Adipocyte (in vitro differentiated cells): ENCODE data around the gene CAMKV.
A peak's percentile ranks its signal among the peaks of the same experiment; 100 is the strongest.
"Not testable (repeated sequence)": the region's sequence is repeated elsewhere in the genome, so short reads cannot be mapped to it uniquely, and the experiment has no call there.

Experiments
- DNase-seq: peaks from one replicate; pipeline ENCODE4 v3.0.0-alpha.2; 2015; ENCODE audit warnings: low read depth
- H3K27me3 ChIP-seq: replicated peaks from 2 replicates; pipeline ENCODE4 v1.7.0; 2013; ENCODE audit warnings: mild to moderate bottlenecking, low read length, moderate library complexity; ENCODE audit not compliant: control insufficient read depth, insufficient read depth
- H3K36me3 ChIP-seq: 2 replicates; pipeline ENCODE4 v1.7.0; 2013; ENCODE audit warnings: low read length, mild to moderate bottlenecking, moderate library complexity; ENCODE audit not compliant: control insufficient read depth, insufficient read depth, severe bottlenecking
- H3K4me1 ChIP-seq: 2 replicates; pipeline ENCODE4 v1.7.0; 2013; ENCODE audit warnings: mild to moderate bottlenecking, low read length, moderate library complexity; ENCODE audit not compliant: control insufficient read depth, insufficient read depth
- H3K4me3 ChIP-seq: 2 replicates; pipeline ENCODE4 v1.7.0; 2013; ENCODE audit warnings: mild to moderate bottlenecking, low read length, moderate library complexity
- H3K9ac ChIP-seq: 2 replicates; pipeline ENCODE4 v1.7.0; 2013; ENCODE audit warnings: mild to moderate bottlenecking, low read length, moderate library complexity
- H3K9me3 ChIP-seq: 2 replicates; pipeline ENCODE4 v1.7.0; 2013; ENCODE audit warnings: mild to moderate bottlenecking, low read length, moderate library complexity; ENCODE audit not compliant: control insufficient read depth

The CAMKV gene

GRCh38 chr3:49904448-49904847 is 34.7 kb upstream of the CAMKV start:
- not testable (repeated sequence) for H3K9ac ChIP-seq, H3K27me3 ChIP-seq, H3K36me3 ChIP-seq, H3K4me3 ChIP-seq, DNase-seq, H3K9me3 ChIP-seq
- peaks cover 11% of the 10 kb centered on the region for H3K4me1 ChIP-seq

DNA sequence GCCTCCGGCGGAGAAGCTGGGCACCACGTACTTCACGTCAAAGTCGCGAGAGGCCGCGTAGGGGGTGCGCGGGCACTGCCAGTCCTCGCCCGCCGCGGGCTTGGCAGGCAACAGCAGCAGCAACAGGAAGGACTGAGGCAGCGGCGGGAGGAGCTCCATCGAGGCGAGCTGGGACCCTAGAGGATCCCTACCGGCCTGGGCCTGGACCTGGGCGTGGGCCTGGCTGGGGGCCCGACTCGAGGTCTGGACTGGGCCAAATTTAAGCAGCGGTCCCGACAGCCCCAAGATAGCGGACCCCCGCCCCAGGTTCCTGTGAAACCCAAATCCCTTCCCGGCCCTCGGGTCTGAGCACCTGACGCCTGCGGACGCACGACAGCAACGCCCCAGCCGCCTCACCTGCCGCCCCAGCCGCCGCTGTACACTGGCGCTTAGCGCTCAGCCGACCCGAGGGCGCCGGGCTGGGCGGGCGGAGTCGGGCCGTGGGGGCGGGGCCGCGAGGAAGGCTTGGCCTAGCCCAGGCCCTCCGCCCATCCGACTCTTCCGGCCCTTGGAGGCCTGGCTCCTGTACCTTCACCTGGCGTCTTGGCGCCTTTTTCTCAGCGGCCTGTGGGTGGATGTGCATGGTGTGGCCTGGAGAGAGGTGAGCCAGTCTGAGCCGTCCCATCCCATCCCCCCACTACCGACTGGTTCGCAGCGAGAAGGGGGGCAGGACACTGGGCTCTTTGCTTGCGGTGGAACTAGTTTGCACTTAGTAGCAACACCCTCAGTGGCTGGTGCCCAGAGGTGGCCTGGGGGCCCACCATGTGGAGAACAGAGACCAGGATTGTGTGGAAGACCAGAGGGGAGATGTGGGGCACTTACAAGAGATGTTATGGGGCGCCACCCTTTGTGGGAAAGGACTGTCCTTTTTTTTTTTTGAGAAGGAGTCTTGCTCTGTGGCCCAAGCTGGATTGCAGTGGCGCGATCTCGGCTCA is 34.0 kb upstream of the CAMKV start, which contains the start of gene MST1R:
MST1R (minus strand) TSS at position 423 of the 974 bp plus-strand sequence; CDS start at position 159, 264 bp downstream.
- Histone ChIP-seq H3K36me3 (peaks cover under 1% of the 10 kb centered on the region), H3K9me3 (no peaks in the 10 kb centered on the region), H3K4me1 (peaks cover 11% of the 10 kb centered on the region), H3K4me3 (peak within 1 kb of the TSS; percentile 12), H3K9ac (peak within 1 kb of the TSS; percentile 52), H3K27me3 (no peaks in the 10 kb centered on the region)
- no peak for DNase-seq

- no peak for DNase-seq
- Histone ChIP-seq H3K4me3 (no peak overlapping the region), H3K27me3 (no peaks in the 10 kb centered on the region), H3K9me3 (no peaks in the 10 kb centered on the region), H3K9ac (no peak overlapping the region), H3K4me1 (peaks cover 11% of the 10 kb centered on the region), H3K36me3 (no peaks in the 10 kb centered on the region)
Measured at GRCh38 chr3:49902511-49903345, 33.0 kb upstream of the CAMKV start.

DNA sequence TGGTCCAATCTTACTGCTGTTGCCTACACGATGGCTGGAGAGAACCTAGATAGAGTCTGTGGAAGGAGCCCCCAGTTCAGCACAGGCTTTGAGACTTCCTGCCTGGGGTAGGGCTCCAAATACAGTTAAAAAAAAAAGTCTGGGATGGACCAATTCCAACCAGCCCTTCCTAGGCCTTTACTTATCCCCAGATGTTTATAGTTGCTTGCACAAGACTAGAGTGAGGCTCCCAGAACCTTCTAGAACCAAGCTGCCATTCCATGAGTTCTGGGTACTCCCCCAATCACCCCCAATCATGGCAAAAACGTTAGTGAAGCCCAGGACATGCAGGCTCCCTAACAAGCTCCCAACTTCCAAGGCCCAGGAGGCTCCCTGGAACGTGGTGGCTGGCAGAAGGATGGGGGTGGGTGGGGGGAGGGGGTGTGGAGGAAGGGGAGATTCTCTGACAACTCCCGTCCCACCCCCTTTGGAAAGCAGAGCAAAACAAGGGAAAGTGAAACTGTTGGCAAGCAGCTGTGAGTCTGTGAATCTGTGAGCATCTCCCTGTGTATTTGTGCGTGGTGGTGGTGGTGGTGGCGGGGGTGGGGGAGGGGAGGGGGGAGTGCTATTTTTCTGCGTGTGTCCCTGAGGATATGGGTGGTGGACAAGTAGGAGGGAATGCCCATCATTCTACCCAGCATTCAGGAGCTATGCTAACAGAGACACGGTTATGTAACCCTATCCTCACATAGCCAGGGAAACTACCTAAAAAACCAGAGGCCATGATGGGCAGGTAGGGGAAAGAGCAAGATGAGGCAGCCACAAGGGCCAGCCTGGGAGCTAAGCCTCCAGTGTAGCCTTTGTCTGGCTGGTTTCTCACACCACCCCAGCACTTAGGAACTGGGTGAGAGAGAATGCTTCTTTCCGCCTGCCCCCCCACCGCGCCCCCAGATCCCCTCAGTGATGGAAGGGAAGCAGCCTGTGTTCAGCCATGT is 31.9 kb upstream of the CAMKV start:
- H3K9me3 ChIP-seq = no peaks in the 10 kb centered on the region
- H3K9ac ChIP-seq = no peak overlapping the region
- DNase-seq = peak; percentile 9
- peaks cover 4% of the 10 kb centered on the region for H3K27me3 ChIP-seq
- no peak overlapping the region for H3K4me3 ChIP-seq
- no peaks in the 10 kb centered on the region for H3K36me3 ChIP-seq
- H3K4me1 ChIP-seq = peaks cover 11% of the 10 kb centered on the region

- Histone ChIP-seq H3K9ac (no peak overlapping the region), H3K36me3 (no peaks in the 10 kb centered on the region)
- DNase-seq = peak; percentile 58
Measured at GRCh38 chr3:49900491-49901153, 30.9 kb upstream of the CAMKV start.

DNA sequence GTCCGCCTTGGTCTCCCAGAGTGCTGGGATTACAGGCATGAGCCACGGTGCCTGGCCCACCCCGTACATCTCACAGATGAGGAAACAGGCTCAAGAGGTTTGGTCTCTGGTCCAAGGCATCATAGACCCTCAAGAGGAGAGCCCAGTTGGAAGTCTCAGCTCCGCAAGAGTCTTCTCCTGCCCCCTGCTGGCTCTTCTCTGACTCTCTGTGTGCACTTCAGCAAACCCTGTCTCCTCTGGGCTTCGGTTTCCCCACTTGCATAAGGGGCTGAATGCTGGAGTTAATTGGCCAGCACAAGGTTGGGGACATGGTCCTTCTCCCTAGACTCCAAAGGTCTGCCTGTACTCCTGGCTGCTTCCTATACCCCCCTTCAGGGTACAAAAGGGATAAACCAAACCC is 30.1 kb upstream of the CAMKV start:
- no peaks in the 10 kb centered on the region for H3K9me3 ChIP-seq
- no peak overlapping the region for H3K4me3 ChIP-seq
- no peaks in the 10 kb centered on the region for H3K36me3 ChIP-seq
- no peak overlapping the region for H3K9ac ChIP-seq
- H3K4me1 ChIP-seq = peaks cover 11% of the 10 kb centered on the region
- H3K27me3 ChIP-seq = peaks cover 9% of the 10 kb centered on the region
- no peak for DNase-seq

More at GRCh38 chr3:49900491-49901153, 30.9 kb upstream of the CAMKV start:
- Histone ChIP-seq H3K4me1 (peaks cover 11% of the 10 kb centered on the region), H3K27me3 (peaks cover 9% of the 10 kb centered on the region), H3K4me3 (no peak overlapping the region), H3K9me3 (no peaks in the 10 kb centered on the region)

- no peak overlapping the region for H3K4me3 ChIP-seq
- H3K36me3 ChIP-seq = no peaks in the 10 kb centered on the region
- H3K27me3 ChIP-seq = peaks cover 9% of the 10 kb centered on the region
- no peak overlapping the region for H3K9ac ChIP-seq
- H3K9me3 ChIP-seq = no peaks in the 10 kb centered on the region
- no peak for DNase-seq
- H3K4me1 ChIP-seq = peaks cover 11% of the 10 kb centered on the region
Measured at GRCh38 chr3:49898991-49899390, 29.3 kb upstream of the CAMKV start.

- Histone ChIP-seq H3K36me3 (no peaks in the 10 kb centered on the region), H3K9me3 (no peaks in the 10 kb centered on the region), H3K27me3 (peaks cover 9% of the 10 kb centered on the region), H3K4me1 (peaks cover 9% of the 10 kb centered on the region), H3K9ac (no peak overlapping the region), H3K4me3 (no peak overlapping the region)
- DNase-seq = no peak
Measured at GRCh38 chr3:49896345-49896744, 26.6 kb upstream of the CAMKV start.

DNA sequence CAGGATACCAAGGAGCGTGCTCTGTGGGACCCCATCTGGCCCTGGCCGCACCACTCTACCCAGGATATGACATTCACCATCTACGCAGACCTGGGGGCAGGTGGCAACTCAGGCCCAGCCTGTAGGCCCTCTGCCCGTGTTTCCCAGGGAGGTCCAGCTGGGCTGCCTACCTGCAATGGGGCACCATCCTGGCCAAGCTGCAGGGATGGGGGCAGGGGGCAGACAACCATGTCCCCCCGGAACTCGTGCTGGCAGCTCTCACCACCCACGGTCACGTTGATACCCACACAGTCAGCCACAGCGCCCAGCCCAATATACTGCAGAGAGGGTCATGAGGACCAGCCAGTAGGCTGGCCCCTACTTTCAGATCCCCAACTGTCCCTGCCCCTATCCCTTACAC is 26.1 kb upstream of the CAMKV start:
- Histone ChIP-seq H3K27me3 (peaks cover 9% of the 10 kb centered on the region), H3K4me1 (peaks cover 4% of the 10 kb centered on the region), H3K36me3 (no peaks in the 10 kb centered on the region), H3K4me3 (no peak overlapping the region), H3K9me3 (no peaks in the 10 kb centered on the region), H3K9ac (no peak overlapping the region)
- no peak for DNase-seq

DNA sequence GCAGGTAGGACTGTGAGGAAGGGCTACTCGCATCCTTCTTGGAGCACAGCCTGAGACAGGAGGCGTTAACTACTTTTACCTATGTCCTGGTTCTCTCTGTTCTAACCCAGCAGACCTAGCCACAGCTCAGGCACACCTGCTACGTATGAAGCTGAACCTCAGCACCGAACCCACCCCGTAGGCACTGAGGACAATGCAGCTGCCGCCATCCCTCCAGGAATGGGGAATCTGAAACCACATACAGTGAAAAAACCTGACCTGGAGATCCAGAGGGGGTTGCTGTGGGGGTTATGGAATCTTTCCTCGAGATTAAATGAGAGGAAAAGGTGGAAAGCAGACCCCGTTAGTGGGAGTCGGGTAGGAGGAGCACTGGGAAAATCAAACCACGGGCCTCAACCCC is 19.6 kb upstream of the CAMKV start:
- Histone ChIP-seq H3K4me3 (no peak overlapping the region), H3K9ac (no peak overlapping the region), H3K36me3 (no peaks in the 10 kb centered on the region), H3K4me1 (no peaks in the 10 kb centered on the region), H3K27me3 (peaks cover 3% of the 10 kb centered on the region), H3K9me3 (no peaks in the 10 kb centered on the region)
- DNase-seq = no peak
